CD8-positive, alpha-beta memory T cell (primary cell): Measurements from ENCODE around the gene NCOA7. TPM values are rescaled to one million over a fixed set of nuclear protein-coding genes. Genes with fewer than 3 reads are reported as not detected.

Experiments used
- polyA plus RNA-seq: library from polyadenylated mRNA; unstranded; fragments of 300-500 nt; fragmentation: Illumina TruSeq; gene quantifications from one replicate; pipeline ENCODE4 v1.2.3, GENCODE V29; 2021
- total RNA-seq, 2 experiments: library from RNA; stranded (reverse); gene quantifications; one replicate each; pipeline ENCODE4 v1.2.3, GENCODE V29; 2021

The NCOA7 gene
- total and polyA plus RNA-seq, 3 experiments from 2014 or later, result 38.3 to 62.5 (median 54.7) TPM

Other genes starting within 250 kb of the NCOA7 start
- gene HEY2, start 41.3 kb upstream of the NCOA7 start, total RNA-seq, result under 1 TPM; 0.09 TPM
- gene HEY2, start 41.3 kb upstream of the NCOA7 start, polyA plus RNA-seq, result 0.20 TPM
- 10 to 100 TPM; 12.1 to 12.8 TPM for gene HINT3, start 165.8 kb downstream of the NCOA7 start, total RNA-seq
- gene HINT3, start 165.8 kb downstream of the NCOA7 start, polyA plus RNA-seq, result 10.4 TPM
- 10 to 100 TPM; 35.8 to 37.9 TPM for gene TRMT11, start 195.6 kb downstream of the NCOA7 start, total RNA-seq
- 14.8 TPM for gene TRMT11, start 195.6 kb downstream of the NCOA7 start, polyA plus RNA-seq